ENCODE data around the gene MAD1L1.

Gene MAD1L1

DNA sequence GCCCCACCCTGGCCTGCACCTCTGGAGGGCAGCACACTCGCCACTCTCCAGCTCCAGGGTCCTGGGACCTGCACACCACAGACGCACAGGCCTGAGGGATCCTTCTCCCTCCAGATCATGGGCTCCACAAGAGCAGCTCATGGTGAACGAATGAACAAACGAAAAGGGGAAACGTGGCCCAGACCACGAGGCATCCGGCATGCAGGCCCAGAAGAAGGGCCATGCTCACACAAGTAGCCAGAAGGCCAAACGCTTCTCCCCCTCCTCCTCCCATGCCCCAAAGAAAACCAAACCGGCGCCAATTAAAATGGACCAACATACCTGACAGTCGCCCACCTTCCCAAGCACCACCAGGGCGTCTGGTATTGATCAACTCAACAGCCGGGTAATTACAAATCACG lies 30.4 kb downstream of the MAD1L1 start:
- TF ChIP-seq, protein P1, sequence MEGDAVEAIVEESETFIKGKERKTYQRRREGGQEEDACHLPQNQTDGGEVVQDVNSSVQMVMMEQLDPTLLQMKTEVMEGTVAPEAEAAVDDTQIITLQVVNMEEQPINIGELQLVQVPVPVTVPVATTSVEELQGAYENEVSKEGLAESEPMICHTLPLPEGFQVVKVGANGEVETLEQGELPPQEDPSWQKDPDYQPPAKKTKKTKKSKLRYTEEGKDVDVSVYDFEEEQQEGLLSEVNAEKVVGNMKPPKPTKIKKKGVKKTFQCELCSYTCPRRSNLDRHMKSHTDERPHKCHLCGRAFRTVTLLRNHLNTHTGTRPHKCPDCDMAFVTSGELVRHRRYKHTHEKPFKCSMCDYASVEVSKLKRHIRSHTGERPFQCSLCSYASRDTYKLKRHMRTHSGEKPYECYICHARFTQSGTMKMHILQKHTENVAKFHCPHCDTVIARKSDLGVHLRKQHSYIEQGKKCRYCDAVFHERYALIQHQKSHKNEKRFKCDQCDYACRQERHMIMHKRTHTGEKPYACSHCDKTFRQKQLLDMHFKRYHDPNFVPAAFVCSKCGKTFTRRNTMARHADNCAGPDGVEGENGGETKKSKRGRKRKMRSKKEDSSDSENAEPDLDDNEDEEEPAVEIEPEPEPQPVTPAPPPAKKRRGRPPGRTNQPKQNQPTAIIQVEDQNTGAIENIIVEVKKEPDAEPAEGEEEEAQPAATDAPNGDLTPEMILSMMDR (IDR thresholded peaks at IDR 0.05; ENCODE audit: low read depth, low read length, missing control alignments) = no peak
- H3K4me3 ChIP-seq (replicated peaks; ENCODE audit: low read depth, low read length) = no peak overlapping the region
- no peak for DNase-seq (ENCODE audit: extremely low read depth, low read depth)

DNA sequence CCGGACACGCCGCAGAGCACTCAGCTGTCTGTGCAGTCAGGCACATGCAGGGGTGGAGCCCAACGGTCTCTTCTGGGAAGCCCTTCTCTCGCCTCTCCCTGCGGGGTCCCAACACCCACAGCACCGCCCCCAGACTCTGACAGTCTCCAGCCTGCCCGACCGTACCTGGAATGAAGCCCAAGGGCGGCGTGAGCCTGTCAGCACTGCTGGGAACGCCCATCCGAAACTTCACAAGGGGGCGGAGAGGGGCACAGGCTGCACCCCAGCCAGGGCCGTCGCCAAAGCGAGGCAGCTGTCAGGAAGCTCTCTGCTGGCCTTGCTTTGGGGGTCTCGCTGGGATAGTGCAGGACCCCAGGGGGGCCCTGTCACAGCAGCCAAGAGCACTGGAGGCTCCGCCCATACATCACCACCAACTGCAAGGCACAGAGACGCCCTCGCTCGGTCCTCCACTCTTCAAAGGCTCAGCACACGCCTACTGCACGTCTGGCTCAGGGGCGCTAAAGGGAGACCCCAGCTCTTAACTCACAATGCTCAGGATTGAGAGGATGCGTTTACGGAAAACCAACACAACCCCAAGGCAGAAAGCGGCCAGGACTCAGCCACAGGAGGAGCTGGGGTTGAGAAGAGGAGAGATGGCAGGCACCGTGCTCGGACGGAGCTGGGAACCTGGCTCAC lies 30.9 kb downstream of the MAD1L1 start:
- DNase-seq (ENCODE audit: extremely low read depth, low read depth) = no peak
- TF ChIP-seq, protein P1 (IDR thresholded peaks at IDR 0.05; ENCODE audit: low read depth, low read length, missing control alignments) = no peak

DNA sequence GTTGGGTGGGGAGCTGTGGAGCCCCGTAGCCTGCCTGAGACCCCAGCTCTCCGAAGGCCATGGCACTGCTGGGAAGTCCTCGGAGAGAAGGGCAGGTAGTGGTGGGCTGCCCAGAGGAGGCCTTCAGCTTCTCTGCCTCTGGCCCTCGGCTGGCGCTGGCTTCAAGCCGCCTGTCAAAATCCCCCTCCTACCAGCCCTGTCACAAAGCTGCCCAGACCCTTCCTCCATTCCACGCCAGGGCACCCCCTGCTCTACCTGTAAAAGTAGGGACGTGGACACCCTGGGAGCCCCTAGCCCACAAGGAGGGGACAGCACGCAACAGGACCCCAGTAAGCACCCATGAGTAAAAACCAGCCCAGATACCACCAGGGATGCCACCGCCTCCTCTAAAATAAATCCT lies 31.6 kb downstream of the MAD1L1 start:
- TF ChIP-seq, protein P1 (IDR thresholded peaks at IDR 0.05; ENCODE audit: low read depth, low read length, missing control alignments) = no peak
- DNase-seq (ENCODE audit: extremely low read depth, low read depth) = no peak
- no peak overlapping the region for H3K4me3 ChIP-seq (replicated peaks; ENCODE audit: low read depth, low read length)

More for the DNA sequence above, 30.9 kb downstream of the MAD1L1 start:
- H3K4me3 ChIP-seq (replicated peaks; ENCODE audit: low read depth, low read length) = no peak overlapping the region

DNA sequence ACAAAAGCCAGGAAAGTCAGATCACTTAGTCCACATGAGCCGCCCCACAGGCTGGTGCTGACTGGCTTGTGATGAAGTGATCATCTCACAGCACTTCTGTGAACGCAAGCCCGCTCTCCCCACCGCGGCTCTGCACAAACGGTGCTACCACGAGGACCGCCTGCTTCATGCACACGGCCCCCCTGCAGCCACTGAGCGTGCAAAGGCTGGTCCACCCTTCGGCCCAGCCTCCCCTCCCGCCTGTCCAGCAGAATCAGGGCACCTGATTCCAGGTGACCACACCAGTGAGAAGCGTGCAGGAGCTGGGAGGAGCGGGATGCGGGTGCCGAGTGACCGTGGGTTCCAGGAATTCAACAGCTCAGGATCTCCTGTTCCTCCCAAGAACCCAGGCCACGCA lies 32.2 kb downstream of the MAD1L1 start:
- no peak overlapping the region for H3K4me3 ChIP-seq (replicated peaks; ENCODE audit: low read depth, low read length)
- DNase-seq (ENCODE audit: extremely low read depth, low read depth) = no peak
- TF ChIP-seq, protein P1 (IDR thresholded peaks at IDR 0.05; ENCODE audit: low read depth, low read length, missing control alignments) = no peak

DNA sequence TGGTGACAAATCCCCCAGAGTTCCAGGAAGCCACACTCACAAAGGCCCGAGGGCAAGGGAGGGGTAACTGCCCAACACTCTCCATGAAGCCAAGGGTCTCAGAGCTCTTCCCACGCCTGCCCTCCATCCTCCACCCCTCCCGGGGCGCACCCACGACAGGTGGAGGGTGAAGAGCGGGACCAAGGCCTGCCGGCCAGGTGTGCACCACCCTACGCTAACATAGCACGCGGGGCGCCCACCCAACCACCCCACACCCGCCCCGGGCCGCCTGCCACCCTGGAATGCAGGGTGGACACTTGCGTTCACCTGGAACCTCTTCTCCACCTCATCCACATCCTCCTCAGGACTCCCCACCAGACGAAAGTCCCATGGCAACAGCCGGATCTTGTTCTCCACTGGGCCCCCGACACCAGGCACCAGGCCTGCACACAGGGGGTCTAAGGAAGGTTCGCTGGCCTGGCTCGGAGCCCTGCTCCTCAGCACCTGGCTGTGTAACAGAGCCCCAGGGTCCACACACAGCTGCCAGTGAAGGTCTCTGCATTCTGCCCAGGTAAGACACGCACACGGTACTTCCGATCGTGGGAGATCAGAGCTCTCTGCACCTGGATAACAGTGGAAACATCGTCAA lies 32.7 kb downstream of the MAD1L1 start:
- DNase-seq (ENCODE audit: extremely low read depth, low read depth) = no peak
- H3K4me3 ChIP-seq (replicated peaks; ENCODE audit: low read depth, low read length) = no peak overlapping the region
- TF ChIP-seq, protein P1 (IDR thresholded peaks at IDR 0.05; ENCODE audit: low read depth, low read length, missing control alignments) = no peak

DNA sequence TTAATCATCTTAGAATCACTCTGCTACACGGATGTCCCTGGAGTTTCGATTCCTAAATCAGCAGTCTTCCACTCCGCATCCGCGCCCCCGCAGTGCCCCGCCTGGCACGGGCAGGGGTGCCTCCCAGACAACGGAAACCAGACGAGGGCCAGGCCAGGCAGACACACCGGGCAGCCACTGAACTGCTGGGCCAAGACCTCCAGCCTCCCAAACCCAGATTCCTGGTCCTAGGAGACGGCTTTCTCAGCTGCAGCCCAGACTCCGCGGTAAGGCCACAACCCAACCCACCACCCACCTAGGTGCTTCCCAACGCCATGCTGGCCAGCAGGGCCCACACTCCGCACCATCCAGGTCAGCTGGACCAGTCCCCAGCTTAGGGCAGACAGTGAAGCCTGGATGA lies 33.2 kb downstream of the MAD1L1 start:
- TF ChIP-seq, protein P1 (IDR thresholded peaks at IDR 0.05; ENCODE audit: low read depth, low read length, missing control alignments) = no peak
- H3K4me3 ChIP-seq (replicated peaks; ENCODE audit: low read depth, low read length) = no peak overlapping the region
- no peak for DNase-seq (ENCODE audit: extremely low read depth, low read depth)

All from HFF-Myc (cell line).